ENCODE results near the gene C2orf81.

The C2orf81 gene

DNA sequence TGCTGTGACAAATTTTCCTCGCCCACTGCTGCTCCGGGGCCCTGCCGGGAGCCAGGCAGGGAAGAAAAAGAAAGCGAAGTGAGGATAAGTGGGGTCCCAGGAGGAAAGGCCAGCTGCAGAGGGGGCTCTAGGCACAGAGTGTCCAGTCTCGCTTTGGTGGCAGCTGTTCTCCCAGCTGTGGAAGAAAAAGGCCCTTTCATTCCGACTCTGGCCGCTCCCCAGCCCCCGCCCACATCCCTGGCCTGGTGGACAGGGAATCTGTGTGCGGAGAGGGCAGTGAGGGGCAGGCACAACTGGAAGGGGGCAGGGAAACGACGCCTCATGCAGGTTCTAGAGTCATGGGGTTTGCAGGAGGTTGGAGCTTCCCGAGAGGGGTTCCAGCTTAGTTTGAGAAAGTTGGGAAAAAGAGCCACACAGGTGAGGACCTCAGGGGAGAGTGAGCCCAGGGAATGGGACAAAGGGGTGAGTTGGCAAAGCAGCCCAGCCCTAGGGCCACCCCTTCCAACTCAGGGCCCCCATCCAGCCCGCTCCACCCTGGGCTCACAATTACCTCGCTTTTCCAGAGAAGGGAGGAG, 18.5 kb upstream of the C2orf81 start:
- Histone ChIP-seq H3K36me3 (no peaks in the 10 kb centered on the region), H3K9me3 (no peaks in the 10 kb centered on the region), H3K27me3 (peaks cover 78% of the 10 kb centered on the region), H3K4me3 (ENCODE audit: low read depth in 1 of 2, low read length in 1 of 2) (peak overlapping the region in 1 of 2 experiments; percentile 20), H3K27ac (no peak overlapping the region), H3K4me1 (ENCODE audit: control insufficient read depth in 1 of 2, insufficient read depth in 1 of 2, low read depth in 1 of 2, low read length in 1 of 2) (peaks cover 14 to 19% of the 10 kb centered on the region in 2 experiments)
- TF ChIP-seq, protein P1, sequence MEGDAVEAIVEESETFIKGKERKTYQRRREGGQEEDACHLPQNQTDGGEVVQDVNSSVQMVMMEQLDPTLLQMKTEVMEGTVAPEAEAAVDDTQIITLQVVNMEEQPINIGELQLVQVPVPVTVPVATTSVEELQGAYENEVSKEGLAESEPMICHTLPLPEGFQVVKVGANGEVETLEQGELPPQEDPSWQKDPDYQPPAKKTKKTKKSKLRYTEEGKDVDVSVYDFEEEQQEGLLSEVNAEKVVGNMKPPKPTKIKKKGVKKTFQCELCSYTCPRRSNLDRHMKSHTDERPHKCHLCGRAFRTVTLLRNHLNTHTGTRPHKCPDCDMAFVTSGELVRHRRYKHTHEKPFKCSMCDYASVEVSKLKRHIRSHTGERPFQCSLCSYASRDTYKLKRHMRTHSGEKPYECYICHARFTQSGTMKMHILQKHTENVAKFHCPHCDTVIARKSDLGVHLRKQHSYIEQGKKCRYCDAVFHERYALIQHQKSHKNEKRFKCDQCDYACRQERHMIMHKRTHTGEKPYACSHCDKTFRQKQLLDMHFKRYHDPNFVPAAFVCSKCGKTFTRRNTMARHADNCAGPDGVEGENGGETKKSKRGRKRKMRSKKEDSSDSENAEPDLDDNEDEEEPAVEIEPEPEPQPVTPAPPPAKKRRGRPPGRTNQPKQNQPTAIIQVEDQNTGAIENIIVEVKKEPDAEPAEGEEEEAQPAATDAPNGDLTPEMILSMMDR (IDR thresholded peaks at IDR 0.05) = no peak

DNA sequence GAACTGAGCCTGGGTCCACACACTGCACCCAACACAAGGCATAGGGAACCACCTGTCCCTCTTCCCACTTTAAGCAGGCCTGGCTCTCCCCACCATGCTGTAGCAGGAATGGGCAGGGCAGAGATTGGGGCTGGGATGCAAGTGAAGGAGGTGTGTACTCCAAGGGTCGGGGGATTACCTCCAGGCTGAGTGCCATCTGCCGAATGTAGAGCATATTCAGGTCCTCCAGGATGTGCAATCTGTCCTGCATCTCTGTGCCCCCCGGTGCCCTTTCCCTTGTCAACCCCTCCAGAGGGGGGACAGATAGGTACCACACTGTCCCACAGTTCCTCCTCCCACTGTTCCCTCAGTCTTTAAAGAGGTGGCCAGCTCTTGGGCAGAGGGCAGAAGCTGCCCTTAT, 18.0 kb upstream of the C2orf81 start:
- H3K4me3 ChIP-seq (ENCODE audit: low read depth in 1 of 2, low read length in 1 of 2) = no peak overlapping the region
- no peak overlapping the region for H3K27ac ChIP-seq
- H3K27me3 ChIP-seq = peaks cover 73% of the 10 kb centered on the region
- H3K9me3 ChIP-seq = no peaks in the 10 kb centered on the region
- H3K36me3 ChIP-seq = no peaks in the 10 kb centered on the region
- TF ChIP-seq, protein P1 (IDR thresholded peaks at IDR 0.05) = no peak
- peaks cover 14 to 19% of the 10 kb centered on the region in 2 experiments for H3K4me1 ChIP-seq (ENCODE audit: control insufficient read depth in 1 of 2, insufficient read depth in 1 of 2, low read depth in 1 of 2, low read length in 1 of 2)

DNA sequence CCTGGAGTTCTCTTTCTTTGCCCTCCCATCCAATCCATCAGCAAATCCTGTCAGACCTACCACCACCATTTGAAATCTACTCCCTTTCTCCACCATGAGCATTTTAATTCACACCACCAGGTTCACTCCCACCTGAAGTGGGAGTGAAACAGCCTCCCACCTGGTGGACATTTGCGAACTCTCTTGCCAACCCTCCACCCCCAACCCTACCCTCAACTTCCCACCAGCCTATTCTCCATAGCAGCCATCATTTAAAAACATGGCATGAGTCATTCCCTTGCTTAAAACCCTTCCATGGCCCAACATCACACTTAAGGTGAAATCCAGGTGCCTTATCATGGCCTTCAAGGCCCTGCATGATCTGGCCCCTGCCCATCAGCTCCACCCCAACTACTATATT, 16.8 kb upstream of the C2orf81 start:
- Histone ChIP-seq H3K27me3 (peaks cover 61% of the 10 kb centered on the region), H3K4me1 (ENCODE audit: control insufficient read depth in 1 of 2, insufficient read depth in 1 of 2, low read depth in 1 of 2, low read length in 1 of 2) (peaks cover 14 to 19% of the 10 kb centered on the region in 2 experiments), H3K4me3 (ENCODE audit: low read depth in 1 of 2, low read length in 1 of 2) (no peak overlapping the region), H3K9me3 (no peaks in the 10 kb centered on the region), H3K27ac (no peak overlapping the region), H3K36me3 (no peaks in the 10 kb centered on the region)
- TF ChIP-seq, protein P1 (IDR thresholded peaks at IDR 0.05) = no peak

DNA sequence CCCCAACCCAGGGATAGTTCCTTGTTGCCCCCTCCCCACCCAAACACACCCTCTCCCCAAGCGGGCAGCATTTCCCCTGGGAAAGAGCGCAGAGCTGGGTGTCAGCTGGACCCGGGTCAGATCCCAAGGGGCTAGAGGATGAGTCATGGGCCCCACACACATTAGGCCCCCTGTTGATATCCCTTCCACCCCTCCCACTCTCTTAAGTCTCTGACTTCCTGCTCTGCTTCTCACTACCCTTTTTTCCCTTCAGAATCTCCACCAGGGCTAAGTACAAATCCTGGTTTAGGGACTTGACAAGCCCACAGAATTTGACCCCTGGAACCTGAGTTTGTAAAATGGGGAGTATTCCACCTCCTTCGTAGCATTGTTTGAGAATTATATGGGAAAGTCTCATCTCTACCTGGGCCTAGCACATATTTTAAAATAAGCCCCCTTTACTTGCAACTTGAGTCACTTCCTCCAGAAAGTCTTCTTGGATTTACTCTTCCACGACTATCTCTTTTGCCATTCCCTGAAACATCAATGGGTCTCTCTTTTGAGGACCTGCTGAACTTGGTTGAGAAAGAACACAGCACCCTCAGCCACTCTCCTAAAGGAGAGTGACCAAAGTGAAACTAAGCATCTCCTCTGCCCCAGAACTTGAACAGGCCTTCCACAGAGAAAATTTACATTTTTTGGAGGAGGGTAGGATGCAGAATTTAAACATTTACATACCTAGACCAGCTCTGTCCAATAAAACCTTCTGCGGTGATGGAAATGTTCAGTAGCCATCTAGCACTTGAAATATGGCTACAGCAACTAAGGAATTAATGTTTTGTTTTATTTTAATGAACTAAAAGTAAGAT, 15.7 kb upstream of the C2orf81 start:
- Histone ChIP-seq H3K27me3 (peaks cover 50% of the 10 kb centered on the region), H3K27ac (no peak overlapping the region), H3K9me3 (no peaks in the 10 kb centered on the region), H3K4me1 (ENCODE audit: control insufficient read depth in 1 of 2, insufficient read depth in 1 of 2, low read depth in 1 of 2, low read length in 1 of 2) (peaks cover 12 to 17% of the 10 kb centered on the region in 2 experiments), H3K4me3 (ENCODE audit: low read depth in 1 of 2, low read length in 1 of 2) (no peak overlapping the region), H3K36me3 (no peaks in the 10 kb centered on the region)
- TF ChIP-seq, protein P1 (IDR thresholded peaks at IDR 0.05) = no peak

DNA sequence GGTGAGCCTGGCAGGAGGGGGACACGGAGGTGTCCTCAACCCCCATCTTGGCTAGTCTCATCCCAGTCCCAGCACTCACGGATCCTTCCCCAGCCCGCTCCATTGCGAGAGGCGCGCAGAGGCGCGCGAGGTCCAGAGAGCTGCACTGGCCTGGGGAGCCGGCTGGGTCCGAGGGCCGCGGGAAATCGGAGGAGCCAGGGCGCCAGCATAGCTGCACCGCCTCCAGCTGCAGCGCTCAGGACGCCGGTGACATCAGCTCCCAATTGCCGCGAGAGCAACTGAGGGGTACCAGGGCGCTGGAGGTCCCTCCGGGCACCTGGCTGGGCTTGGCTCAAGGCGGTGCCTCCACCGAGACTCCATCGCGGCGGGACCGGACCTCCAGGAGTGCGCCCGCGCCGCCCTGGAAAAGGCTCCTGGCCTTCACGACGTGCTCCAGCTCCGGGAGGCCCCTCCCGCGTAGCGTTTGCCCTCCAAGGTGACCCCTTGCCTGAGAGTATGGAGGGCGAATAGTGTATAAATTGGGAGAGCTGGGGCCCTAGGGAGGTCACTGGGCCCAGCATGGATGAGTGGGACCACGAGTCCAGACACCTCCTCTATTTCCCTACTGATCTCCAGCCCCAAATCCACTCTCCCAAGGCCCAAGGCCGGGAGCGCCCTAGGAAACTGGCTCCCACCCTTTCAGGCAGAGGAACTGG, 14.8 kb upstream of the C2orf81 start:
- Histone ChIP-seq H3K4me3 (ENCODE audit: low read depth in 1 of 2, low read length in 1 of 2) (no peak overlapping the region), H3K9me3 (no peaks in the 10 kb centered on the region), H3K4me1 (ENCODE audit: control insufficient read depth in 1 of 2, insufficient read depth in 1 of 2, low read depth in 1 of 2, low read length in 1 of 2) (peaks cover 5 to 9% of the 10 kb centered on the region in 2 experiments), H3K27ac (no peak overlapping the region), H3K27me3 (peaks cover 42% of the 10 kb centered on the region), H3K36me3 (no peaks in the 10 kb centered on the region)
- TF ChIP-seq, protein P1 (IDR thresholded peaks at IDR 0.05) = no peak

Measured in neutrophil (primary cell).